Testis (tissue), 2 donors: ENCODE results near the gene RUBCN.
"Not testable (repeated sequence)": the region's sequence is repeated elsewhere in the genome, so short reads cannot be mapped to it uniquely, and the experiment has no call there.

ENCODE experiments used
- CTCF ChIP-seq, 3 experiments: fragments of 450-650 bp in 2 of 3; fragments of 200-600 bp in 1 of 3; sonication (generic) in 1 of 3; IDR thresholded peaks; one replicate each; pipeline ENCODE4 v1.5.1; 2016 to 2019; ENCODE audit warnings: antibody characterized with exemption in 3 of 3, mild to moderate bottlenecking in 2 of 3, moderate library complexity in 1 of 3
- POLR2A ChIP-seq: fragments of 450-650 bp; IDR thresholded peaks from one replicate; pipeline ENCODE4 v1.6.1; 2017; ENCODE audit warnings: antibody characterized with exemption, mild to moderate bottlenecking, moderate library complexity

- TF ChIP-seq POLR2A; CTCF (IDR thresholded peaks at IDR 0.05): not testable (repeated sequence)
These were observed 107.4 kb downstream of the RUBCN start for GRCh38 chr3:197629286-197629685.
